Measurements from ENCODE around the gene NR2E3.
A peak's percentile ranks its signal among the peaks of the same experiment; 100 is the strongest.

NR2E3 gene

DNA sequence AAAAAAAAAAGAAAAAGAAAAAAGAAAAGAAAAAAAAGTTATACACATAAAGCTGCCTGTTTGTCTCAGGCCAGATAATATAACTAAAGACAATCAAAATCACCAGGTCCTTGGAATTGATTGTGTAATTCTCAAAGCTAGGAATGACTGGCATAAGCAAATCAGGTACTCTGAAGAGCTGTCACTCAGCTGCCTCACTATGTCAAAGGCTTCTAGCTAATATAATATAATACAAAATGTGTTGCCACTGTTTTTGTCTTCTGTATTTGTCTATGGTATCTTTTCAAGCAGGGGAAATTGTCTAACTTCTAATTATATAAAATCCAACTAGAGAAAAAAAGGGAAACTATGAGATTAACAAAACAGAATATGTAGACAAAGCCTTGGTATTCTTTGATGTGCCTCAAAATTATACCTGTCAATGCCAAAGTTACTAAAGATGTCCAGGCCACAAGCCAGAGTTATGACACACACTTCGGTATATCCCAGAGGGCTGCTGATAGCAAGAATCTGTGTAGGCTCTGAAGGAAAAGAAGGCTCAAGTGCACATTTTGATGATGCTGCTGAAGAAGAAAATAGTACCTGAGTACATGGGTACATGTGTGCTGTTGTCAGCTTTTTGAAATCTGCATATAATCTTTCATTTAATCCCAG lies 37.0 kb upstream of the NR2E3 start:
- no peaks in the 10 kb centered on the region for H3K36me3 ChIP-seq (replicated peaks; ENCODE audit: low read depth, low read length)
- no peak overlapping the region for H3K27ac ChIP-seq (ENCODE audit: low read length)
- H3K9ac ChIP-seq (ENCODE audit: low read length), result no peak overlapping the region
- peaks cover 24% of the 10 kb centered on the region for H3K4me1 ChIP-seq (ENCODE audit: low read length)
- TF ChIP-seq CTCF (IDR thresholded peaks at IDR 0.05; ENCODE audit: low read depth, low read length) (no peak), EZH2phosphoT487 (IDR thresholded peaks at IDR 0.05; ENCODE audit: low read depth) (no peak)
- no peak overlapping the region for H3K4me2 ChIP-seq (ENCODE audit: low read length)
- H2AFZ ChIP-seq (ENCODE audit: low read depth, low read length), result no peak overlapping the region
- no peaks in the 10 kb centered on the region for H3K27me3 ChIP-seq (ENCODE audit: low read depth, low read length)
- H4K20me1 ChIP-seq (ENCODE audit: insufficient read depth, low read length), result no peaks in the 10 kb centered on the region
- H3K79me2 ChIP-seq (ENCODE audit: low read length), result no peaks in the 10 kb centered on the region
- no peak overlapping the region for H3K4me3 ChIP-seq (ENCODE audit: low read length)
- H3K9me3 ChIP-seq (ENCODE audit: insufficient read depth, low read length), result no peaks in the 10 kb centered on the region

- Histone ChIP-seq H3K27ac (ENCODE audit: low read length) (no peak overlapping the region), H2AFZ (ENCODE audit: low read depth, low read length) (no peak overlapping the region), H3K4me1 (ENCODE audit: low read length) (peaks cover 37% of the 10 kb centered on the region), H3K79me2 (ENCODE audit: low read length) (no peaks in the 10 kb centered on the region), H3K4me3 (ENCODE audit: low read length) (no peak overlapping the region), H4K20me1 (ENCODE audit: insufficient read depth, low read length) (no peaks in the 10 kb centered on the region), H3K27me3 (ENCODE audit: low read depth, low read length) (no peaks in the 10 kb centered on the region), H3K36me3 (replicated peaks; ENCODE audit: low read depth, low read length) (no peaks in the 10 kb centered on the region), H3K4me2 (ENCODE audit: low read length) (no peak overlapping the region), H3K9ac (ENCODE audit: low read length) (no peak overlapping the region), H3K9me3 (ENCODE audit: insufficient read depth, low read length) (no peaks in the 10 kb centered on the region)
- TF ChIP-seq EZH2phosphoT487 (IDR thresholded peaks at IDR 0.05; ENCODE audit: low read depth), result no peak
- TF ChIP-seq CTCF (IDR thresholded peaks at IDR 0.05; ENCODE audit: low read depth, low read length), result no peak
These were observed 34.5 kb upstream of the NR2E3 start for GRCh38 chr15:71775856-71776255.

DNA sequence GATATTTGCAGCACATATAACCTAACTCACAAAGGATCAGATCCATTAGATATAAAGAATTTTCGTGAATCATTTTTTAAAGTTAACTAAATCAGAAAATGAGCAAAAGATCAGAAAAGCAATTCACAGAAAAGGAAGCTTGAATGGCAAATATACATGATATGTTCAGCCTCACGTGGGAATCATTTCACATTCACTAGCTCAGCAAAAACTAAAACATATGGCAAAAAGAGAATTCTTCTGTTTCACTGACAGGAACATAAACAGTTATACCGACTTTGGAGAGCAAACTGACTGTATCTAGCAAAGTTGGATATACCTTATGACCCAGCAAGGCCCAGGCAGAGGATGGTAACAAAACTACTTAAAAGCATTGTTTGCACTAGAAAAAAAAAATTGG lies 34.0 kb upstream of the NR2E3 start:
- no peaks in the 10 kb centered on the region for H3K79me2 ChIP-seq (ENCODE audit: low read length)
- no peak for TF ChIP-seq CTCF (IDR thresholded peaks at IDR 0.05; ENCODE audit: low read depth, low read length)
- TF ChIP-seq EZH2phosphoT487 (IDR thresholded peaks at IDR 0.05; ENCODE audit: low read depth), result no peak

DNA sequence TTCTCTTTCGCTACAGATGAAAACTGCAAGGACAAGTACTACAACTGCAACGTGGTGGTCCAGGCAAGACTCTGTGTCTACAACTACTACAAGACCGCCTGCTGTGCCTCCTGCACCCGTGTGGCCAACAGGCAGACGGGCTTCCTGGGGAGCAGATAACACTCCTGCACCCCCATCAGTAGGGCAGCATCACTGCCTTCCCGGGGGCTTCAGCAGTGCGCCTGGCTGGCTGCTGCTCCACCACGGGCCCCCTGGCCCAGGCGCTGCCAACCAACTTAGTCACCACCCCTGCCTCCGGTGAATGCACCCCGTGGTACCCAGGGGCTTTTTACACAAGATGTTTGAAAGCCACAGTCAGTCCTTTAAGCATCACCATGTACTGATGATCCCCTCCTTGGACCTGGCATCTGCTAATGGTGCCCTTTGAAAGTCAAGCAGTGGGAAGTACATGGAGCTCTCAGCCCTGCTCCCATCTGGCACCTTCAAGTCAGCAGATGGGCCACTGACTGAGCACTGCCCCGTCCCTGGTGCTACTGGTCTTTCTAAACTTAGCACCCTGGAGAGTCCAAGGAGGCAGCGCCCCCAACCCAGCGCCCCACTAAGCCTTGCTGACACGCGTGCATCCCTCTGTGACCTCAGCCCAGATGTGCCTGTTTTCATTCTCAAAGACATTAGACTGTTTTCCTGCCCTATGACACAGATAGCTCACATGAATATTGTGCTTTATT lies 33.0 kb upstream of the NR2E3 start:
- peak overlapping the region; percentile 56 for H3K4me2 ChIP-seq (ENCODE audit: low read length)
- no peak for TF ChIP-seq CTCF (IDR thresholded peaks at IDR 0.05; ENCODE audit: low read depth, low read length)
- TF ChIP-seq EZH2phosphoT487 (IDR thresholded peaks at IDR 0.05; ENCODE audit: low read depth), result no peak
- H3K36me3 ChIP-seq (replicated peaks; ENCODE audit: low read depth, low read length), result no peaks in the 10 kb centered on the region
- no peaks in the 10 kb centered on the region for H4K20me1 ChIP-seq (ENCODE audit: insufficient read depth, low read length)
- no peaks in the 10 kb centered on the region for H3K27me3 ChIP-seq (ENCODE audit: low read depth, low read length)
- no peak overlapping the region for H2AFZ ChIP-seq (ENCODE audit: low read depth, low read length)
- H3K27ac ChIP-seq (ENCODE audit: low read length), result no peak overlapping the region
- no peak overlapping the region; the same call in 1 of the 2 replicates for H3K9ac ChIP-seq (ENCODE audit: low read length)
- no peaks in the 10 kb centered on the region for H3K79me2 ChIP-seq (ENCODE audit: low read length)
- no peak overlapping the region for H3K4me3 ChIP-seq (ENCODE audit: low read length)
- H3K9me3 ChIP-seq (ENCODE audit: insufficient read depth, low read length), result no peaks in the 10 kb centered on the region
- H3K4me1 ChIP-seq (ENCODE audit: low read length), result peaks cover 52% of the 10 kb centered on the region

More for the DNA sequence above, 34.0 kb upstream of the NR2E3 start:
- no peak overlapping the region for H3K9ac ChIP-seq (ENCODE audit: low read length)
- H2AFZ ChIP-seq (ENCODE audit: low read depth, low read length), result no peak overlapping the region
- peaks cover 41% of the 10 kb centered on the region for H3K4me1 ChIP-seq (ENCODE audit: low read length)
- H3K36me3 ChIP-seq (replicated peaks; ENCODE audit: low read depth, low read length), result no peaks in the 10 kb centered on the region
- no peaks in the 10 kb centered on the region for H3K27me3 ChIP-seq (ENCODE audit: low read depth, low read length)
- H4K20me1 ChIP-seq (ENCODE audit: insufficient read depth, low read length), result no peaks in the 10 kb centered on the region
- no peaks in the 10 kb centered on the region for H3K9me3 ChIP-seq (ENCODE audit: insufficient read depth, low read length)
- no peak overlapping the region for H3K27ac ChIP-seq (ENCODE audit: low read length)
- H3K4me3 ChIP-seq (ENCODE audit: low read length), result no peak overlapping the region
- H3K4me2 ChIP-seq (ENCODE audit: low read length), result no peak overlapping the region
